ENCODE data around the gene MAPK1IP1L. TPM values are rescaled to one million over a fixed set of nuclear protein-coding genes. Genes with fewer than 3 reads are reported as not detected.

Gene MAPK1IP1L
- total RNA-seq, 4 donors from 2014 or later: 49.9 to 91.4 (median 68.0) TPM

DNA sequence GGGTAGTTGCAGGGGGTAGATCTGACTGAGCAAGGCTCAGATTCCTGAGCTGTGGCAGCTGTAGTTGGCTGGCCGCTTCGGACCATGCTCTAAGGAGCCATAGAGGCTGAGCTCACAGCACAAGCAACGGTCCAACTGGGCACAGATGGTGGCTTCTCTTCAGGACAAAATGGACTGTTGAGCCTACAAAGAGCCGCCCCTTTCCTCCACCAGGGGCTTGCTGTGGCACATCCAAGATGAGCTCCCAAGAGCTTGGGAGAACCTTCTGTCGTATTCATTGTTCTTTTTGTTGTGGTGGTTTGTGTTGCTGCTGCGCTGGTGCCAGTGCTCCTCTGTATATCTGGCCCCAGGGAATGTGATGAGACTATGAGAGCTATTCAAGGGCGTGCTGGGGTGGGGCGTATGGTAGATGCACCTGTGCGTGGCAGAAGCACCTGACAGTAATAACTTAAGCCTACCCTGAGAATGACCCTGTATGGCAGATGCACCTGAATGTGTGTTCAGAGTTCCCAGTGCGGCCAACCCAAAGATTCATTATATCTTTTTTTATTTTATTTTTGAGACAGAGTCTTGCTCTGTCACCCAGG lies 59.8 kb downstream of the MAPK1IP1L start:
- intact Hi-C loops (cut with DNase I; ENCODE audit: low total_unique reads) (no loop called here), in situ Hi-C loops (cut with MboI; ENCODE audit: low sequenced_read_pairs in 4 of 4) (no loop called here)
- Histone ChIP-seq H3K9me3 (no peaks in the 10 kb centered on the region), H3K36me3 (no peaks in the 10 kb centered on the region), H3K27me3 (no peaks in the 10 kb centered on the region), H3K4me1 (peaks cover 12 to 23% of the 10 kb centered on the region in 2 donors), H3K4me3 (no peak overlapping the region), H3K27ac (no peak overlapping the region)
- ATAC-seq (no peak), DNase-seq (no peak)
- no peak for TF ChIP-seq CTCF (IDR thresholded peaks at IDR 0.05 in 4 of 5, conservative IDR thresholded peaks at IDR 0.05 in 1 of 5)
- TF ChIP-seq POLR2A (IDR thresholded peaks at IDR 0.05): no peak

- H3K27me3 ChIP-seq: no peaks in the 10 kb centered on the region
- H3K36me3 ChIP-seq: no peaks in the 10 kb centered on the region
- no peak for ATAC-seq
- peaks cover 5 to 17% of the 10 kb centered on the region in 2 donors for H3K4me1 ChIP-seq
- intact Hi-C loops (cut with DNase I; ENCODE audit: low total_unique reads) (no loop called here), in situ Hi-C loops (cut with MboI; ENCODE audit: low sequenced_read_pairs in 4 of 4) (no loop called here)
- H3K4me3 ChIP-seq: no peak overlapping the region
- TF ChIP-seq CTCF (IDR thresholded peaks at IDR 0.05 in 4 of 5, conservative IDR thresholded peaks at IDR 0.05 in 1 of 5): no peak
- TF ChIP-seq POLR2A (IDR thresholded peaks at IDR 0.05): no peak
- no peak for DNase-seq
- no peak overlapping the region for H3K27ac ChIP-seq
- no peaks in the 10 kb centered on the region for H3K9me3 ChIP-seq
These were observed 63.3 kb downstream of the MAPK1IP1L start for GRCh38 chr14:55114720-55115119.

GRCh38 chr14:55115460-55115859 lies 64.0 kb downstream of the MAPK1IP1L start:
- Histone ChIP-seq H3K4me3 (no peak overlapping the region), H3K4me1 (peaks cover 5 to 22% of the 10 kb centered on the region in 2 donors), H3K36me3 (no peaks in the 10 kb centered on the region), H3K9me3 (no peaks in the 10 kb centered on the region), H3K27me3 (no peaks in the 10 kb centered on the region), H3K27ac (no peak overlapping the region)
- ATAC-seq: no peak
- intact Hi-C loops (cut with DNase I; ENCODE audit: low total_unique reads) (no loop called here), in situ Hi-C loops (cut with MboI; ENCODE audit: low sequenced_read_pairs in 4 of 4) (no loop called here)
- TF ChIP-seq CTCF (IDR thresholded peaks at IDR 0.05 in 4 of 5, conservative IDR thresholded peaks at IDR 0.05 in 1 of 5): no peak
- no peak for TF ChIP-seq POLR2A (IDR thresholded peaks at IDR 0.05)
- no peak for DNase-seq

DNA sequence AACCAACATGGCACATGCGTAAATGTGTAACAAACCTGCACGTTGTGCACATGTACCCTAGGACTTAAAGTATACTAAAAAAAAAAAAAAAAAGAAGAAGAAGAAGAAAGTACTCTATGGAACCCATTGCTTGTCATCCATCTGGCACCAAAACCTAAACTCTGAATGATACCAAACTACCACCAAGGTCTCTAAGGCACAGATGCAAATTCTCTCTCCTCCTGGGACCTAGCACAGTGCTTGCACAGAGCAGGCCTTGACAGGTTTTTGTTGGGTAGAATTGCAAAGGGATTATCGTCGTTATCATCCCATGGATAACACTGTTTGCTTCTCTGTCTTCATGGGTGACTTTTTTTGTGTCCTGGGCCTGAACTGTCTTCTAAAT lies 64.4 kb downstream of the MAPK1IP1L start:
- H3K36me3 ChIP-seq: no peaks in the 10 kb centered on the region
- H3K4me1 ChIP-seq: peaks cover 5 to 22% of the 10 kb centered on the region in 2 donors
- H3K27me3 ChIP-seq: no peaks in the 10 kb centered on the region
- H3K27ac ChIP-seq: no peak overlapping the region
- DNase-seq (no peak), ATAC-seq (no peak)
- no peak overlapping the region for H3K4me3 ChIP-seq
- in situ Hi-C loops (cut with MboI; ENCODE audit: low sequenced_read_pairs in 4 of 4) (no loop called here), intact Hi-C loops (cut with DNase I; ENCODE audit: low total_unique reads) (no loop called here)
- H3K9me3 ChIP-seq: no peaks in the 10 kb centered on the region
- TF ChIP-seq CTCF (IDR thresholded peaks at IDR 0.05 in 4 of 5, conservative IDR thresholded peaks at IDR 0.05 in 1 of 5): no peak
- no peak for TF ChIP-seq POLR2A (IDR thresholded peaks at IDR 0.05)

Measured in gastrocnemius medialis (tissue), 4 donors.